IPS-20b (cell line): ENCODE measurements around the gene MAP7D2.
"Not testable (repeated sequence)": the region's sequence is repeated elsewhere in the genome, so short reads cannot be mapped to it uniquely, and the experiment has no call there.

Experiments used
- H3K27ac ChIP-seq: one replicate; pipeline ENCODE4 v1.5.1; 2013; ENCODE audit warnings: low read length
- H3K27me3 ChIP-seq: 2 replicates; pipeline ENCODE4 v1.6.1; 2013; ENCODE audit warnings: mild to moderate bottlenecking, low read length, inconsistent platforms; ENCODE audit not compliant: insufficient read depth
- H3K36me3 ChIP-seq: 2 replicates; pipeline ENCODE4 v1.6.1; 2013; ENCODE audit warnings: low read depth, mild to moderate bottlenecking, inconsistent platforms, low read length, moderate library complexity; ENCODE audit not compliant: insufficient read depth
- H3K4me1 ChIP-seq: 2 replicates; pipeline ENCODE4 v1.6.1; 2013; ENCODE audit warnings: mild to moderate bottlenecking, control low read depth, inconsistent platforms, low read length, moderate library complexity; ENCODE audit not compliant: insufficient read depth
- H3K4me3 ChIP-seq: 2 replicates; pipeline ENCODE4 v1.5.1; 2013; ENCODE audit warnings: mild to moderate bottlenecking, low read length, inconsistent platforms
- H3K9ac ChIP-seq: 2 replicates; pipeline ENCODE4 v1.6.1; 2013; ENCODE audit warnings: low read depth, mild to moderate bottlenecking, inconsistent platforms, low read length, moderate library complexity
- H3K9me3 ChIP-seq: 2 replicates; pipeline ENCODE4 v1.6.1; 2013; ENCODE audit warnings: mild to moderate bottlenecking, low read depth, low read length, inconsistent platforms; ENCODE audit not compliant: insufficient read depth

Gene MAP7D2

GRCh38 chrX:20116577-20117240 lies at the start of gene MAP7D2:
MAP7D2 (minus strand) TSS chrX:20116907; CDS start chrX:20116879, 28 bp downstream.
- peak within 1 kb of the TSS; percentile 50 for H3K4me3 ChIP-seq

GRCh38 chrX:20162516-20162915 lies 45.8 kb upstream of the MAP7D2 start:
- H3K27me3 ChIP-seq, H3K9ac ChIP-seq, H3K4me1 ChIP-seq, H3K27ac ChIP-seq, H3K4me3 ChIP-seq, H3K9me3 ChIP-seq: not testable (repeated sequence)
- peaks cover 20% of the 10 kb centered on the region; the same call in 1 of the 2 replicates for H3K36me3 ChIP-seq

More at GRCh38 chrX:20116577-20117240, at the start of gene MAP7D2:
- no peak within 1 kb of the TSS for H3K9ac ChIP-seq
- no peaks in the 10 kb centered on the region for H3K9me3 ChIP-seq
- peaks cover 34% of the 10 kb centered on the region for H3K27me3 ChIP-seq
- H3K27ac ChIP-seq: no peak within 1 kb of the TSS
- H3K4me1 ChIP-seq: peaks cover 3% of the 10 kb centered on the region; the same call in 1 of the 2 replicates
- H3K36me3 ChIP-seq: no peaks in the 10 kb centered on the region

DNA sequence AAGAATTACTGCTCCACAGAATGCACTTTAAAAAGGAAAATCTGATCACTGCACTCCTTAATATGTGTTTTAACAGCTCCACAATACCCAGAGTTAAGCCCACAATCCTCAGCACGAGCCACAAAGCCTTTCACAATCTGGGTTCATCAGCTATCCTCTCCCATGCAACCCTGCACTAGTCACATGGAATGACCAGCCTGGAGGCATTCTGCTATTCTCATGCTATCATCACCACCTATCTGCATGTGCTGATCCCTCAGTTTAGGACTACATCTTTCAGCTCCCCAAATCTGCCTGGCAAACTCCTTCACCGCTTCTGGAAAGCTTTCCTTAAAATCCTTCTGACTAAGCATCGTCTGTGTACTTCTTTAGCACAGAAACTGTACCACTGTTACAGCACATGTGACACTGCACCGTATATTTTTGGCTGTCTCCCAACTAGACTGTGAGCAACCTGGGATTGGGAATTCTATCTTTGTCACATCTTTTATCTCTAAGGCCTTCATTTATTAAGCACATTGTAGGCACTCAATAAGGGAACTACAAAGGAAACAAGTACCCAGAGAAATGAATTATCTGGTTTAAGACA lies 43.2 kb upstream of the MAP7D2 start:
- Histone ChIP-seq H3K4me1 (no peaks in the 10 kb centered on the region), H3K9me3 (no peaks in the 10 kb centered on the region), H3K4me3 (no peak overlapping the region), H3K27ac (no peak overlapping the region), H3K9ac (no peak overlapping the region), H3K36me3 (peaks cover 44% of the 10 kb centered on the region), H3K27me3 (no peaks in the 10 kb centered on the region)

- Histone ChIP-seq H3K27ac (no peak overlapping the region), H3K9me3 (no peaks in the 10 kb centered on the region), H3K4me3 (no peak overlapping the region), H3K4me1 (no peaks in the 10 kb centered on the region), H3K9ac (no peak overlapping the region), H3K36me3 (peaks cover 30% of the 10 kb centered on the region), H3K27me3 (no peaks in the 10 kb centered on the region)
Observed at GRCh38 chrX:20151689-20152088, 35.0 kb upstream of the MAP7D2 start.

GRCh38 chrX:20149326-20149725 lies 32.6 kb upstream of the MAP7D2 start:
- no peaks in the 10 kb centered on the region for H3K9me3 ChIP-seq
- H3K27me3 ChIP-seq: no peaks in the 10 kb centered on the region
- no peaks in the 10 kb centered on the region for H3K4me1 ChIP-seq
- peaks cover 7% of the 10 kb centered on the region; the same call in 1 of the 2 replicates for H3K36me3 ChIP-seq
- no peak overlapping the region for H3K9ac ChIP-seq
- no peak overlapping the region for H3K27ac ChIP-seq
- no peak overlapping the region for H3K4me3 ChIP-seq

DNA sequence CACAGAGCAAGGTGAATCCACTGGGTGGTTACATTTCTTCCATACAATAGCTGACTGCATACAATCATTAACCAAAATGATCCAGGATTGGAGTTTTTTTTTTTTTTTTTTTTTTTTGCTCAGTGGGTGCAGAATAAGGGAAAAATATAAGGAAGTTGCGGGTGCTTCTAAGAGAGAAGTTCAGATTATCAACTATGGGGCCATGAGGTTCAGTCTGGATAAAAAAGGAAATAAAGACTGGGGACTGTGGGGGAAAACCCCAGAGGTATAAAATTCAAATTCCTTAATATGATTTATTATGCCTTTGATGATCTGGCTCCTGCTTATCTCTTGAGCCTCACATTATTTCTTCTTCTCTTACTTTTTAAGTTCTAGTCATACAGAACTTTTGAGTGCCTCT lies 30.9 kb upstream of the MAP7D2 start:
- Histone ChIP-seq H3K4me1 (no peaks in the 10 kb centered on the region), H3K36me3 (0 out of 2 replicates have a peak, but pooled peaks cover 1% of the 10 kb centered on the region), H3K4me3 (no peak overlapping the region), H3K9ac (no peak overlapping the region), H3K27me3 (no peaks in the 10 kb centered on the region), H3K27ac (no peak overlapping the region), H3K9me3 (no peaks in the 10 kb centered on the region)

DNA sequence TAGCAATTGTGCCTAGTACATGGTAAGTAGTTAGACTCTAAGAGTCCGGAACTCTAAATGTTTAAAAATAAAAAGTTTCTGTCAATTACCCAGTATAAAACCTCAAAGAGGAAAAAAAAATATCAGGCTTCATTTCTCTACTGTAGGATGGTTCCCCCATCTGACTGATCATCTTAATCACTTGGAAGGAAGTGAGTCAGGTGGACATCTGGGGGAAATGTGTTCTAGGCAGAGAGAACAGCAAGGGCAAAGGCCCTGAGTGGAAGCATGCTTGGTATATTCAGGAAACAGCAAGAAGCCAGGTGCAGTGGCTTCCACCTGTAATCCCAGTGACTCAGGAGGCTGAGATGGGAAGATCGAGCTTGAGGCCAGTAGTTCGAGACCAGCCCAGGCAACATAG lies 27.8 kb upstream of the MAP7D2 start:
- H3K4me3 ChIP-seq: no peak overlapping the region
- H3K27me3 ChIP-seq: no peaks in the 10 kb centered on the region
- H3K9me3 ChIP-seq: no peaks in the 10 kb centered on the region
- H3K9ac ChIP-seq: no peak overlapping the region
- H3K4me1 ChIP-seq: no peaks in the 10 kb centered on the region
- no peak overlapping the region for H3K27ac ChIP-seq
- H3K36me3 ChIP-seq: peaks cover 9% of the 10 kb centered on the region

DNA sequence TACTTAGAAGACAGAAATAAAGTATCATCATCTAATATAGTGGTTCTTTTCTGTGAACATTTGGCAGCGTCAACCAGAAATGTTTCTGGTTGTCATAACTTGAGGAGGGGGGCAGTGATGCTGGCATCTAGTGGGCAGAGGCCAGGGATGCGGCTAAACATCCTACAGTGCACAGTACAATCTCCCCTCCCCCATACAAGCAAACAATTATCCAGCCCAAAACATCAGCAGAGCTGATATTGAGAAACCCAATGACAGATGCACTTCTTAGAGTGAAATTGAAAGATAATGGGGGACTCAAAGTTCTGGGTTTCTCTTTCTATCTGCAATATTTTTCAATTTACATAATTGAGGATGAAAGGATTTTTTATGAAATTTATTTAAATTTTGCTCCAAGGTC lies 26.9 kb upstream of the MAP7D2 start:
- peaks cover 18% of the 10 kb centered on the region for H3K36me3 ChIP-seq
- H3K4me1 ChIP-seq: peaks cover 3% of the 10 kb centered on the region; the same call in 1 of the 2 replicates
- H3K4me3 ChIP-seq: no peak overlapping the region
- H3K9me3 ChIP-seq: no peaks in the 10 kb centered on the region
- no peaks in the 10 kb centered on the region for H3K27me3 ChIP-seq
- no peak overlapping the region for H3K9ac ChIP-seq
- H3K27ac ChIP-seq: no peak overlapping the region

- peaks cover 3% of the 10 kb centered on the region; the same call in 1 of the 2 replicates for H3K4me1 ChIP-seq
Observed at GRCh38 chrX:20143111-20143510, 26.4 kb upstream of the MAP7D2 start.

GRCh38 chrX:20141281-20142220 lies 24.8 kb upstream of the MAP7D2 start, which contains the start of gene EIF1AX:
EIF1AX (minus strand) TSS chrX:20141838; CDS start chrX:20141640, 198 bp downstream.
- peaks cover 3% of the 10 kb centered on the region; the same call in 1 of the 2 replicates for H3K4me1 ChIP-seq
- no peaks in the 10 kb centered on the region for H3K27me3 ChIP-seq
- peak within 1 kb of the TSS; percentile 95 for H3K9ac ChIP-seq
- H3K36me3 ChIP-seq: peaks cover 35% of the 10 kb centered on the region
- no peak within 1 kb of the TSS for H3K27ac ChIP-seq
- no peaks in the 10 kb centered on the region for H3K9me3 ChIP-seq
- peak within 1 kb of the TSS; percentile 97 for H3K4me3 ChIP-seq

More at GRCh38 chrX:20143111-20143510, 26.4 kb upstream of the MAP7D2 start:
- Histone ChIP-seq H3K9me3 (no peaks in the 10 kb centered on the region), H3K27ac (no peak overlapping the region), H3K4me3 (no peak overlapping the region), H3K27me3 (no peaks in the 10 kb centered on the region), H3K36me3 (peaks cover 22% of the 10 kb centered on the region), H3K9ac (no peak overlapping the region)

GRCh38 chrX:20140420-20140819 lies 23.7 kb upstream of the MAP7D2 start:
- Histone ChIP-seq H3K9ac (peak overlapping the region; percentile 95; the same call in 1 of the 2 replicates), H3K4me3 (peak overlapping the region; percentile 97), H3K36me3 (peaks cover 47% of the 10 kb centered on the region), H3K27me3 (no peaks in the 10 kb centered on the region), H3K4me1 (peaks cover 3% of the 10 kb centered on the region; the same call in 1 of the 2 replicates), H3K9me3 (no peaks in the 10 kb centered on the region), H3K27ac (no peak overlapping the region)
